ENCODE results near the gene KIN.
A peak's percentile ranks its signal among the peaks of the same experiment; 100 is the strongest.

KIN gene

DNA sequence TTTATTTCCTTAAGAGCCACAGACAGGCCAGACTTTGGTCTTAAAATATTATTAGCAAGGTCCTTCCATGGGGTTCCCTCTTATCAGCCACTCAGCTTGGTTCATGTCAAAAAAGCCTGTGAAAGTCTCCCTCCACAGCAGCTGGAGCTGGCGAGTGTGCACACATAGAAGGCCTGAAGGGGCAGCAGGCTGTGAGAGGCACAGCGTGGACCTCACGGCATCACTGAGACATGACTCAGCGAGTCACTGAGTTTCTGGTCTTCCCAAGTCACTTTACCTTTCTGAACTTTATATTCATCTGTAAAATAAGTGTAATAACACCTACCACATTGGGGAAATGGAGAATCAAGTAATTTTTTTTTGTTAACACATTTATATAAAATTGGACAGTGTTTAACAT is 39.2 kb upstream of the KIN start (continued):
- TF ChIP-seq, protein P1, sequence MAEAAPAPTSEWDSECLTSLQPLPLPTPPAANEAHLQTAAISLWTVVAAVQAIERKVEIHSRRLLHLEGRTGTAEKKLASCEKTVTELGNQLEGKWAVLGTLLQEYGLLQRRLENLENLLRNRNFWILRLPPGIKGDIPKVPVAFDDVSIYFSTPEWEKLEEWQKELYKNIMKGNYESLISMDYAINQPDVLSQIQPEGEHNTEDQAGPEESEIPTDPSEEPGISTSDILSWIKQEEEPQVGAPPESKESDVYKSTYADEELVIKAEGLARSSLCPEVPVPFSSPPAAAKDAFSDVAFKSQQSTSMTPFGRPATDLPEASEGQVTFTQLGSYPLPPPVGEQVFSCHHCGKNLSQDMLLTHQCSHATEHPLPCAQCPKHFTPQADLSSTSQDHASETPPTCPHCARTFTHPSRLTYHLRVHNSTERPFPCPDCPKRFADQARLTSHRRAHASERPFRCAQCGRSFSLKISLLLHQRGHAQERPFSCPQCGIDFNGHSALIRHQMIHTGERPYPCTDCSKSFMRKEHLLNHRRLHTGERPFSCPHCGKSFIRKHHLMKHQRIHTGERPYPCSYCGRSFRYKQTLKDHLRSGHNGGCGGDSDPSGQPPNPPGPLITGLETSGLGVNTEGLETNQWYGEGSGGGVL (tag by site-specific recombination; IDR thresholded peaks at IDR 0.05): no peak
- TF ChIP-seq ZNF311 (tag by site-specific recombination; IDR thresholded peaks at IDR 0.05; ENCODE audit: borderline replicate concordance) (no peak), ZNF791 (tag by site-specific recombination; IDR thresholded peaks at IDR 0.05) (no peak), GFI1B (tag by site-specific recombination; IDR thresholded peaks at IDR 0.05) (no peak), ZNF2 (tag by site-specific recombination; IDR thresholded peaks at IDR 0.05) (no peak), ZIC2 (tag by site-specific recombination; IDR thresholded peaks at IDR 0.05) (0 out of 2 replicates have a peak, but pooled peaks have one; percentile 22), ZNF223 (tag by site-specific recombination; IDR thresholded peaks at IDR 0.05) (no peak), MYNN (tag by site-specific recombination; IDR thresholded peaks at IDR 0.05; ENCODE audit: borderline replicate concordance) (no peak)

DNA sequence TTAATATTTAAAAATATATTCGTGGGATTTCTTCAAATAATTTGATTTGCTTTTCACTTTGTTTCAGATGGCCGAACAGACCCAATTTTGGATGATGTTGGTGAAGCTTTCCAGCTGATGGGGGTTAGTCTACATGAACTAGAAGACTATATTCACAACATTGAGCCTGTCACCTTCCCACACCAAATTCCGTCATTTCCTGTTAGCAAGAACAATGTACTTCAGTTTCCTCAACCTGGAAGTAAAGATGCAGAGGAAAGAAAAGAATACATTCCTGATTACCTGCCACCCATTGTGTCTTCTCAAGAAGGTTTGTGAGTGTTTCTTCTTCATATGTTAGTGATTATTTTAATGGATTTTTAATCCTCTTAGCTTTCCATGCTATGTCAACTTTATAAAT is 36.5 kb upstream of the KIN start:
- POLR2A ChIA-PET: interaction anchor here (0.5 to 0.9 kb wide), 2 partner anchors 15 to 48 kb away, joined by 4 read pairs; no protein-coding TSS in a partner anchor
- no peaks in the 10 kb centered on the region for H3K9me3 ChIP-seq (ENCODE audit: control insufficient read depth, insufficient read depth, low read depth, low read length)
- no peaks in the 10 kb centered on the region for H3K4me1 ChIP-seq (ENCODE audit: control insufficient read depth, insufficient read depth, low read length)
- no peak overlapping the region for H3K27ac ChIP-seq (ENCODE audit: extremely low read depth, low read depth, low read length)
- H3K4me3 ChIP-seq (ENCODE audit: low read depth, low read length): no peak overlapping the region
- no peak for TF ChIP-seq GFI1B (tag by site-specific recombination; IDR thresholded peaks at IDR 0.05)
- no peak for TF ChIP-seq ZNF747 (tag by site-specific recombination; IDR thresholded peaks at IDR 0.05)
- TF ChIP-seq, protein P2, sequence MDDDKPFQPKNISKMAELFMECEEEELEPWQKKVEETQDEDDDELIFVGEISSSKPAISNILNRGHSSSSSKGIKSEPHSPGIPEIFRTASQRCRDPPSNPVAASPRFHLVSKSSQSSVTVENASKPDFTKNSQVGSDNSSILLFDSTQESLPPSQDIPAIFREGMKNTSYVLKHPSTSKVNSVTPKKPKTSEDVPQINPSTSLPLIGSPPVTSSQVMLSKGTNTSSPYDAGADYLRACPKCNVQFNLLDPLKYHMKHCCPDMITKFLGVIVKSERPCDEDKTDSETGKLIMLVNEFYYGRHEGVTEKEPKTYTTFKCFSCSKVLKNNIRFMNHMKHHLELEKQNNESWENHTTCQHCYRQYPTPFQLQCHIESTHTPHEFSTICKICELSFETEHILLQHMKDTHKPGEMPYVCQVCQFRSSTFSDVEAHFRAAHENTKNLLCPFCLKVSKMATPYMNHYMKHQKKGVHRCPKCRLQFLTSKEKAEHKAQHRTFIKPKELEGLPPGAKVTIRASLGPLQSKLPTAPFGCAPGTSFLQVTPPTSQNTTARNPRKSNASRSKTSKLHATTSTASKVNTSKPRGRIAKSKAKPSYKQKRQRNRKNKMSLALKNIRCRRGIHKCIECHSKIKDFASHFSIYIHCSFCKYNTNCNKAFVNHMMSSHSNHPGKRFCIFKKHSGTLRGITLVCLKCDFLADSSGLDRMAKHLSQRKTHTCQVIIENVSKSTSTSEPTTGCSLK (tag by site-specific recombination; IDR thresholded peaks at IDR 0.05): no peak
- TF ChIP-seq SETDB1 (IDR thresholded peaks at IDR 0.05; ENCODE audit: insufficient read length, low read length): no peak
- no peak for TF ChIP-seq ZNF776 (tag by site-specific recombination; IDR thresholded peaks at IDR 0.05; ENCODE audit: borderline replicate concordance)
- TF ChIP-seq ZBTB17 (tag by site-specific recombination; IDR thresholded peaks at IDR 0.05): no peak
- TF ChIP-seq ZNF792 (tag by site-specific recombination; IDR thresholded peaks at IDR 0.05): no peak
- no peak for TF ChIP-seq ZNF169 (tag by site-specific recombination; IDR thresholded peaks at IDR 0.05)
- TF ChIP-seq, protein P3, sequence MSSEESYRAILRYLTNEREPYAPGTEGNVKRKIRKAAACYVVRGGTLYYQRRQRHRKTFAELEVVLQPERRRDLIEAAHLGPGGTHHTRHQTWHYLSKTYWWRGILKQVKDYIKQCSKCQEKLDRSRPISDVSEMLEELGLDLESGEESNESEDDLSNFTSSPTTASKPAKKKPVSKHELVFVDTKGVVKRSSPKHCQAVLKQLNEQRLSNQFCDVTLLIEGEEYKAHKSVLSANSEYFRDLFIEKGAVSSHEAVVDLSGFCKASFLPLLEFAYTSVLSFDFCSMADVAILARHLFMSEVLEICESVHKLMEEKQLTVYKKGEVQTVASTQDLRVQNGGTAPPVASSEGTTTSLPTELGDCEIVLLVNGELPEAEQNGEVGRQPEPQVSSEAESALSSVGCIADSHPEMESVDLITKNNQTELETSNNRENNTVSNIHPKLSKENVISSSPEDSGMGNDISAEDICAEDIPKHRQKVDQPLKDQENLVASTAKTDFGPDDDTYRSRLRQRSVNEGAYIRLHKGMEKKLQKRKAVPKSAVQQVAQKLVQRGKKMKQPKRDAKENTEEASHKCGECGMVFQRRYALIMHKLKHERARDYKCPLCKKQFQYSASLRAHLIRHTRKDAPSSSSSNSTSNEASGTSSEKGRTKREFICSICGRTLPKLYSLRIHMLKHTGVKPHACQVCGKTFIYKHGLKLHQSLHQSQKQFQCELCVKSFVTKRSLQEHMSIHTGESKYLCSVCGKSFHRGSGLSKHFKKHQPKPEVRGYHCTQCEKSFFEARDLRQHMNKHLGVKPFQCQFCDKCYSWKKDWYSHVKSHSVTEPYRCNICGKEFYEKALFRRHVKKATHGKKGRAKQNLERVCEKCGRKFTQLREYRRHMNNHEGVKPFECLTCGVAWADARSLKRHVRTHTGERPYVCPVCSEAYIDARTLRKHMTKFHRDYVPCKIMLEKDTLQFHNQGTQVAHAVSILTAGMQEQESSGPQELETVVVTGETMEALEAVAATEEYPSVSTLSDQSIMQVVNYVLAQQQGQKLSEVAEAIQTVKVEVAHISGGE (tag by site-specific recombination; conservative IDR thresholded peaks at IDR 0.05; ENCODE audit: low read depth): no peak
- no peak for TF ChIP-seq ZNF391 (tag by site-specific recombination; IDR thresholded peaks at IDR 0.05; ENCODE audit: borderline replicate concordance, low read depth)
- TF ChIP-seq, protein P4, sequence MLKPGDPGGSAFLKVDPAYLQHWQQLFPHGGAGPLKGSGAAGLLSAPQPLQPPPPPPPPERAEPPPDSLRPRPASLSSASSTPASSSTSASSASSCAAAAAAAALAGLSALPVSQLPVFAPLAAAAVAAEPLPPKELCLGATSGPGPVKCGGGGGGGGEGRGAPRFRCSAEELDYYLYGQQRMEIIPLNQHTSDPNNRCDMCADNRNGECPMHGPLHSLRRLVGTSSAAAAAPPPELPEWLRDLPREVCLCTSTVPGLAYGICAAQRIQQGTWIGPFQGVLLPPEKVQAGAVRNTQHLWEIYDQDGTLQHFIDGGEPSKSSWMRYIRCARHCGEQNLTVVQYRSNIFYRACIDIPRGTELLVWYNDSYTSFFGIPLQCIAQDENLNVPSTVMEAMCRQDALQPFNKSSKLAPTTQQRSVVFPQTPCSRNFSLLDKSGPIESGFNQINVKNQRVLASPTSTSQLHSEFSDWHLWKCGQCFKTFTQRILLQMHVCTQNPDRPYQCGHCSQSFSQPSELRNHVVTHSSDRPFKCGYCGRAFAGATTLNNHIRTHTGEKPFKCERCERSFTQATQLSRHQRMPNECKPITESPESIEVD (tag by site-specific recombination; IDR thresholded peaks at IDR 0.05): no peak
- H3K36me3 ChIP-seq (ENCODE audit: control insufficient read depth in 2 of 2, insufficient read depth in 1 of 2, low read length in 2 of 2): peaks cover 23 to 33% of the 10 kb centered on the region in 2 experiments
- CTCF ChIA-PET: interaction anchor here (0.6 kb wide), 1 partner anchor 866 kb away, joined by 3 read pairs; no protein-coding TSS in a partner anchor
